Mesothelial cell of epicardium (in vitro differentiated cells): ENCODE measurements around the gene CFAP73. TPM values are rescaled to one million over a fixed set of nuclear protein-coding genes. Genes with fewer than 3 reads are reported as not detected.

Source experiments
- DNase-seq, 2 experiments: peaks; one replicate each; pipeline ENCODE4 v3.0.0; 2021; ENCODE audit warnings: low spot score in 2 of 2; ENCODE audit not compliant: unreplicated experiment in 2 of 2
- H3K27ac Mint-ChIP-seq: 2 replicates; pipeline ENCODE4 v1.8.0; 2021; ENCODE audit warnings: mixed read lengths
- H3K27me3 Mint-ChIP-seq: 2 replicates; pipeline ENCODE4 v1.8.0; 2021; ENCODE audit warnings: low read depth, mixed read lengths
- H3K36me3 Mint-ChIP-seq: 2 replicates; pipeline ENCODE4 v1.8.0; 2021; ENCODE audit warnings: mixed read lengths
- H3K4me1 Mint-ChIP-seq: 2 replicates; pipeline ENCODE4 v1.8.0; 2021; ENCODE audit warnings: mixed read lengths
- H3K4me3 Mint-ChIP-seq: 2 replicates; pipeline ENCODE4 v1.8.0; 2021; ENCODE audit warnings: mild to moderate bottlenecking, moderate library complexity, mixed read lengths
- H3K9me3 Mint-ChIP-seq: 2 replicates; pipeline ENCODE4 v1.8.0; 2021; ENCODE audit warnings: mixed read lengths
- total RNA-seq: library from RNA; stranded (reverse); gene quantifications from 3 replicates; pipeline ENCODE4 v1.2.1, GENCODE V29; 2021
- TF ChIP-seq, protein P1 (sequence below): fragments of 200-600 bp; sonication (generic); IDR thresholded peaks from one replicate; pipeline ENCODE4 v1.5.0; 2021; ENCODE audit warnings: antibody characterized with exemption; ENCODE audit not compliant: unreplicated experiment

Gene CFAP73
- total RNA-seq, 1 donor from 2014 or later = not detected

DNA sequence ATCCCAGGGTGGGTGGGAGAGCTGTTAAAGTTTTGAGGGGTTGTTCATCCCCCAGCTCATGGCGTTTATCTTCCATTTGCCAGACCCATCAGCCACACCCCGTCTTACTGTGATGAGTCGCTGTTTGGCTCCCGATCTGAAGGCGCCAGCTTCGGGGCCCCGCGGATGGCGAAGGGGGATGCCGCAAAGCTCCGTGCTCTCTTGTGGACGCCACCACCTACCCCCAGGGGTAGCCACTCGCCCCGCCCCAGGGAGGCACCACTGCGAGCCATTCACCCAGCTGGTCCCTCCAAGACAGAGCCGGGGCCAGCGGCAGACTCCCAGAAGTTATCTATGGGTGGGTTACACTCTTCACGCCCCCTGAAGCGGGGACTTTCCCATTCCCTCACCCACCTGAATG, 41.7 kb downstream of the CFAP73 start:
- Mint-ChIP-seq H3K9me3 (no peaks in the 10 kb centered on the region), H3K4me1 (peaks cover 22% of the 10 kb centered on the region), H3K27me3 (no peaks in the 10 kb centered on the region), H3K27ac (no peak overlapping the region), H3K36me3 (peaks cover 23% of the 10 kb centered on the region), H3K4me3 (no peak overlapping the region)
- TF ChIP-seq, protein P1, sequence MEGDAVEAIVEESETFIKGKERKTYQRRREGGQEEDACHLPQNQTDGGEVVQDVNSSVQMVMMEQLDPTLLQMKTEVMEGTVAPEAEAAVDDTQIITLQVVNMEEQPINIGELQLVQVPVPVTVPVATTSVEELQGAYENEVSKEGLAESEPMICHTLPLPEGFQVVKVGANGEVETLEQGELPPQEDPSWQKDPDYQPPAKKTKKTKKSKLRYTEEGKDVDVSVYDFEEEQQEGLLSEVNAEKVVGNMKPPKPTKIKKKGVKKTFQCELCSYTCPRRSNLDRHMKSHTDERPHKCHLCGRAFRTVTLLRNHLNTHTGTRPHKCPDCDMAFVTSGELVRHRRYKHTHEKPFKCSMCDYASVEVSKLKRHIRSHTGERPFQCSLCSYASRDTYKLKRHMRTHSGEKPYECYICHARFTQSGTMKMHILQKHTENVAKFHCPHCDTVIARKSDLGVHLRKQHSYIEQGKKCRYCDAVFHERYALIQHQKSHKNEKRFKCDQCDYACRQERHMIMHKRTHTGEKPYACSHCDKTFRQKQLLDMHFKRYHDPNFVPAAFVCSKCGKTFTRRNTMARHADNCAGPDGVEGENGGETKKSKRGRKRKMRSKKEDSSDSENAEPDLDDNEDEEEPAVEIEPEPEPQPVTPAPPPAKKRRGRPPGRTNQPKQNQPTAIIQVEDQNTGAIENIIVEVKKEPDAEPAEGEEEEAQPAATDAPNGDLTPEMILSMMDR = no peak
- no peak for DNase-seq

DNA sequence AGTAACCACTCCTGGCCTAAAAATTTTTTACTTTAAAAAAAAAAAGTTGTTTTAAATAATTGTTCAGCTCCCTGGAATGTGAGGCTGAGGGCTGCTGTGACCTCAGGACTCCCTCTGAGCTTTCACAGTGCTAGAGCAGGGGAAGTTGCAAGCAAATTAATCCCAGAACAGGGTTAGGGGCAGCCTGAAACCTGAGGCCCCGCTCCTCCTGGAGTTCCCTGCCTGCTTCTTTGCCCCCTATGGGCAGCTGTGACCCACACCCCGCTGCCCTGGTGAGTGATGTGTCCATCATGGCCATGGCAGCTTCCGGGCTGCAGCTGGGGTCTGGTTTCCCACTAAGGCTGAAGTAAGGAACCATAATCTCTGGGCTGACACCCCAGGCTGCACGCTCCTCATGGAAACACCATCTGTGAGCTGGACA, 45.5 kb downstream of the CFAP73 start:
- no peak for DNase-seq
- Mint-ChIP-seq H3K4me1 (peaks cover 11% of the 10 kb centered on the region), H3K27me3 (no peaks in the 10 kb centered on the region), H3K27ac (no peak overlapping the region), H3K4me3 (no peak overlapping the region), H3K9me3 (no peaks in the 10 kb centered on the region), H3K36me3 (peaks cover 9% of the 10 kb centered on the region)
- TF ChIP-seq, protein P1 = no peak

DNA sequence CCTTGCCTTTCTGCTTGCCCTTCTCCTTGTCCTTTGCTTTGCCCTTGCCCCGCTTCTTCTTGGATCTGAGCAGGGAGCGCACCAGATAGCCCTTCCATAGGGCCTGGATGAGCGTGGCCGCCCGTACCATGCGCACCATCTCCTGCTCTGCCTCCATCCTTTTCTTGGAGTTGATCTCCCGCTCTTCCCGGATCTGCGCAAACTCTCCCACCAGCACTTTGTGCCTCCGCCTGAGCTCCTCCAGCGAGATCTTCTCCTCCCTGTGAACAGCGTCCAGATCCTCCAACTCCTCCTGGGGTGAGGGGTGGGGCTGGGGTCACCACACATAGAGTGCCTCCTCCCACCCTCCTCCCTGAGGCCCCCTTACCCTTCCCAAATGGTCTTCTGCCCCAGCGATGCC, 46.1 kb downstream of the CFAP73 start:
- DNase-seq = no peak
- TF ChIP-seq, protein P1 = no peak
- Mint-ChIP-seq H3K36me3 (peaks cover 6% of the 10 kb centered on the region), H3K4me1 (peaks cover 11% of the 10 kb centered on the region), H3K9me3 (no peaks in the 10 kb centered on the region), H3K27me3 (no peaks in the 10 kb centered on the region), H3K4me3 (no peak overlapping the region), H3K27ac (peak overlapping the region; percentile 47)

DNA sequence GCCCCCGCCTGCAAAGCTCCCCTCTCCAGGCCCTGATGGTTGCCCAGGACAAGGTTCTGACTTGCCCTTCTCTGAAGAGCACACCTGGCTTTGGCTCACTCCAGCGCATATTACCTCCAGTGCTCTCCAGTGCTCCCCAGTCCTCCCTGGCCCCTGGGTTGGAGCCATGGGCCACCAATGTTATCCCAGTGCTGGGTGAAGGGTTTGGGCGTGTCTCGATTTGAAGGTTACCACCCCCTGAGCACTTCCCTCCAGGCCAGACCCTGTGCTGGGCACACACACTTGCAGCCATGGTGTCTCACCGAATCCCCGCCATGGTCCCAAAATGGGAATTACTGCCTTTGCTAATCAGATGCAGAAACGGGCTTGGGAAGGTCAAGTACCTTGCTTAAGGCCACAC, 47.1 kb downstream of the CFAP73 start:
- Mint-ChIP-seq H3K4me3 (no peak overlapping the region), H3K27ac (no peak overlapping the region), H3K9me3 (no peaks in the 10 kb centered on the region), H3K36me3 (peaks cover 6% of the 10 kb centered on the region), H3K4me1 (peaks cover 11% of the 10 kb centered on the region), H3K27me3 (no peaks in the 10 kb centered on the region)
- no peak for DNase-seq
- TF ChIP-seq, protein P1 = no peak

DNA sequence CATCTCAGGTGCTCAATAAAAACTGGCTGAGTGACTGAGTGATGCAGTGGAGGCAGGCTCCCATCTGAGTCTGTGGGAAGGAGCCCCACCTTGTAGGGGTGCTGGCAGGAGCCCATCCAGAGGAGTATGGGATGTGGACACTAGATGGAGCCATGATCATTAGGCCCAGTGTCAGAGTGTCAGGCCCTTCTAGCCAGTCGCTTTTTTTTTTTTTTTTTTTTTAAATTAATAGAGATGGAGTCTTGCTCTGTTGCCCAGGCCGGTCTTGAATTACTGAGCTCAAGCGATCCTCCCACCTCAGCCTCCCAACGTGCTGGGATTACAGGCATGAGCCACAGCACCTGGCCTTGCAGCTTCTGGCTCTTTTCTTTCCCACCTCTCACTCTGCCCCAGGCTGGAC, 47.5 kb downstream of the CFAP73 start:
- Mint-ChIP-seq H3K27me3 (no peaks in the 10 kb centered on the region), H3K27ac (no peak overlapping the region), H3K4me3 (no peak overlapping the region), H3K4me1 (peaks cover 11% of the 10 kb centered on the region), H3K36me3 (peaks cover 4% of the 10 kb centered on the region), H3K9me3 (no peaks in the 10 kb centered on the region)
- DNase-seq = no peak
- TF ChIP-seq, protein P1 = no peak

DNA sequence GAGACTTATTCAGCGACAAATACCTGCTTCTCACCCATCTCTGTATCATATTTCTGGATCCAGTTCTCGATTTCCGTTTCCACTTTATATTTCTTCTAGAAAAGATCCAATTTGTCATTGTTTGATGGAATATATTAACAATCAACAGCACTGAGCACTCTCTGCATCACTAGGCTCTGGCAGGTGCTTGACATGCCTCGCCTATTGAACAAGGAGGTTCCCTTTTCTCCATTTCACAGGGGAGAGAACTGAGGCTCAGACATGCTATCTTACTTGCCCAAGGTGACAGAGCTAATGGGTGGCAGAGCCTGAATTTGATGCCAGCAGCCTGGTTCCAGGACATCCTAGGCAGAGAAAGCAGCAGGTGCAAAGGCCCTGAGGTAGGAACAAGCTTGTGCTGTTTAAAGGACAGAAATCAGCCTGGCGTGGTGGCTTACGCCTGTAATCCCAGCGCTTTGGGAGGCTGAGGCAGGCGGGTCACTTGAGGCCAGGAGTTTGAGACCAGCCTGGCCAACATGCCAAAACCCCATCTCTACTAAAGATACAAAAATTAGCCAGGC, 48.1 kb downstream of the CFAP73 start:
- no peak overlapping the region for H3K4me3 Mint-ChIP-seq
- H3K36me3 Mint-ChIP-seq = no peaks in the 10 kb centered on the region
- H3K9me3 Mint-ChIP-seq = no peaks in the 10 kb centered on the region
- DNase-seq = no peak
- H3K4me1 Mint-ChIP-seq = peaks cover 11% of the 10 kb centered on the region
- H3K27ac Mint-ChIP-seq = no peak overlapping the region
- no peaks in the 10 kb centered on the region for H3K27me3 Mint-ChIP-seq
- TF ChIP-seq, protein P1 = no peak
